HepG2 (cell line): ENCODE data around the gene FAT4. TPM values are rescaled to one million over a fixed set of nuclear protein-coding genes. Genes with fewer than 3 reads are reported as not detected.

Source experiments
- ATAC-seq: fragments of 200-7000 bp; cut with Tn5 transposase; 3 replicates; pipeline ENCODE4 v1.9.1; 2020; ENCODE audit warnings: mild to moderate bottlenecking, moderate library complexity
- BruUV-seq: library from RNA; stranded (reverse); fragments of 400-500 nt; replicated peaks from 2 replicates; lab custom pipeline; 2021; lab: Mats Ljungman, UMichigan
- CTCF ChIA-PET: fragments of 300-600 bp; formaldehyde crosslinking; extraction: SDS; loops from one replicate; lab custom pipeline; 2021; ENCODE audit warnings: low total read pairs, inconsistent platforms, low intra/inter-chr PET ratio; lab: Yijun Ruan, JAX
- POLR2A ChIA-PET: fragments of 350-600 bp; sonication (Branson Sonifier 250); formaldehyde crosslinking; loops from one replicate; lab custom pipeline; 2020; ENCODE audit warnings: antibody characterized with exemption, inconsistent platforms; lab: Yijun Ruan, JAX
- DNase-seq: peaks from one replicate; pipeline ENCODE4 v3.0.0-alpha.2; 2015; ENCODE audit warnings: low spot score
- FAIRE-seq: peaks from 3 replicates; lab custom pipeline; 2011; peaks lifted over from hg19 to GRCh38; lab: Jason Lieb, UNC
- H2AFZ ChIP-seq: one replicate; pipeline ENCODE4 v1.6.1; 2011; ENCODE audit warnings: low read length, inconsistent platforms
- H3K27ac ChIP-seq: fragments of 300-600 bp; 3 replicates; pipeline ENCODE4 v1.8.0; 2011; ENCODE audit warnings: mixed run types, mild to moderate bottlenecking, mixed read lengths, low read length, inconsistent platforms; ENCODE audit not compliant: insufficient read depth; ENCODE audit errors: extremely low read length
- H3K27me3 ChIP-seq, 2 experiments: fragments of 200-600 bp in 1 of 2; 2 replicates in 1 of 2; 3 replicates in 1 of 2; pipeline versions ENCODE4 v1.6.0 to v1.8.0; 2011; ENCODE audit warnings: low read length in 2 of 2, mild to moderate bottlenecking in 2 of 2, moderate library complexity in 2 of 2, inconsistent platforms in 1 of 2; ENCODE audit not compliant: insufficient read depth in 2 of 2, control insufficient read depth in 1 of 2
- H3K36me3 ChIP-seq, 2 experiments: fragments of 200-600 bp in 1 of 2; replicated peaks in 1 of 2; 2 replicates in 1 of 2; 3 replicates in 1 of 2; pipeline versions ENCODE4 v1.5.1 to v1.8.0; 2011; ENCODE audit warnings: low read length in 2 of 2, inconsistent platforms in 1 of 2; ENCODE audit not compliant: insufficient read depth in 2 of 2, control insufficient read depth in 1 of 2
- H3K4me1 ChIP-seq: 2 replicates; pipeline ENCODE4 v1.5.1; 2012; ENCODE audit warnings: low read length, inconsistent platforms; ENCODE audit not compliant: insufficient read depth
- H3K4me2 ChIP-seq: 2 replicates; pipeline ENCODE4 v1.6.0; 2011; ENCODE audit warnings: low read depth, low read length, inconsistent platforms
- H3K4me3 ChIP-seq, 3 experiments: fragments of 200-600 bp in 1 of 3; sonication (generic), shearing (Covaris generic) in 1 of 3; replicated peaks in 1 of 3; 2 replicates each; pipeline ENCODE4 v1.5.1; 2011 to 2016; ENCODE audit warnings: low read length in 3 of 3, inconsistent platforms in 2 of 3, low read depth in 2 of 3, mild to moderate bottlenecking in 2 of 3, control low read depth in 1 of 3, mixed read lengths in 1 of 3; ENCODE audit not compliant: insufficient read depth in 1 of 3
- H3K79me2 ChIP-seq: one replicate; pipeline ENCODE4 v1.6.1; 2011; ENCODE audit warnings: low read length, inconsistent platforms; ENCODE audit not compliant: insufficient read depth
- H3K9ac ChIP-seq: 2 replicates; pipeline ENCODE4 v1.6.0; 2011; ENCODE audit warnings: mild to moderate bottlenecking, low read depth, low read length, inconsistent platforms; ENCODE audit not compliant: insufficient read depth
- H3K9me3 ChIP-seq: 2 replicates; pipeline ENCODE4 v1.5.1; 2012; ENCODE audit warnings: mild to moderate bottlenecking, low read length
- H4K20me1 ChIP-seq: 2 replicates; pipeline ENCODE4 v1.6.0; 2011; ENCODE audit warnings: inconsistent platforms, mild to moderate bottlenecking, low read length, moderate library complexity; ENCODE audit not compliant: insufficient read depth
- ETV5 ChIP-seq: IDR thresholded peaks from 2 replicates; pipeline ENCODE4 v1.6.1; 2018; ENCODE audit warnings: missing biosample characterization, missing genetic modification reagents, inconsistent platforms, borderline replicate concordance
- GABPA ChIP-seq, 2 experiments: IDR thresholded peaks; 2 replicates each; pipeline ENCODE4 v1.6.1; 2011 to 2016; ENCODE audit warnings: low read depth in 2 of 2, low read length in 1 of 2, missing biosample characterization in 1 of 2, missing genetic modification characterization in 1 of 2
- HIC2 ChIP-seq: sonication (generic); formaldehyde crosslinking; IDR thresholded peaks from 2 replicates; pipeline ENCODE4 v1.9.0; 2022; ENCODE audit warnings: low read depth, missing genetic modification reagents
- HNF1A ChIP-seq, 2 experiments: sonication (generic) in 1 of 2; formaldehyde crosslinking in 1 of 2; IDR thresholded peaks; 2 replicates each; pipeline versions ENCODE4 v1.4.0 to v1.6.1; 2016 to 2020; ENCODE audit warnings: borderline replicate concordance in 1 of 2, low read depth in 1 of 2, mild to moderate bottlenecking in 1 of 2, missing genetic modification reagents in 1 of 2
- NFATC3 ChIP-seq: sonication (generic); formaldehyde crosslinking; IDR thresholded peaks from 2 replicates; pipeline ENCODE4 v1.5.1; 2020; ENCODE audit warnings: mild to moderate bottlenecking, missing genetic modification reagents
- NPAS2 ChIP-seq: sonication (generic); formaldehyde crosslinking; IDR thresholded peaks from 2 replicates; pipeline ENCODE4 v1.8.0; 2022; ENCODE audit warnings: mild to moderate bottlenecking, missing genetic modification reagents, borderline replicate concordance
- REPIN1 ChIP-seq: sonication (generic); formaldehyde crosslinking; IDR thresholded peaks from 2 replicates; pipeline ENCODE4 v1.8.0; 2022; ENCODE audit warnings: missing genetic modification reagents, low read depth, mild to moderate bottlenecking, borderline replicate concordance
- SMARCC2 ChIP-seq: fragments of 450-650 bp; IDR thresholded peaks from 2 replicates; pipeline ENCODE4 v1.6.1; 2017; ENCODE audit warnings: antibody characterized with exemption, mild to moderate bottlenecking
- SRSF4 ChIP-seq: fragments of 200-400 bp; formaldehyde crosslinking; IDR thresholded peaks from one replicate; pipeline ENCODE4 v1.6.1; 2018; ENCODE audit warnings: mild to moderate bottlenecking, low read depth, low read length, moderate library complexity; ENCODE audit not compliant: poor library complexity, severe bottlenecking
- ZBTB43 ChIP-seq: sonication (generic); formaldehyde crosslinking; conservative IDR thresholded peaks from 2 replicates; pipeline ENCODE4 v1.4.0; 2020; ENCODE audit warnings: missing genetic modification reagents
- ZFP41 ChIP-seq: sonication (generic); formaldehyde crosslinking; IDR thresholded peaks from 2 replicates; pipeline ENCODE4 v1.4.0; 2020; ENCODE audit warnings: mild to moderate bottlenecking, missing genetic modification reagents, borderline replicate concordance
- ZNF567 ChIP-seq: sonication (generic); formaldehyde crosslinking; IDR thresholded peaks from 2 replicates; pipeline ENCODE4 v1.8.1; 2023; ENCODE audit warnings: mild to moderate bottlenecking, missing genetic modification reagents, borderline replicate concordance
- ZNF749 ChIP-seq: sonication (generic); formaldehyde crosslinking; IDR thresholded peaks from 2 replicates; pipeline ENCODE4 v1.8.0; 2022; ENCODE audit warnings: mild to moderate bottlenecking, missing genetic modification reagents, moderate library complexity, borderline replicate concordance
- WGBS: methylation state at CpG from one replicate; pipeline ENCODE4 v1.1.6; 2017; ENCODE audit warnings: low lambda C conversion rate; 5-methylcytosine and 5-hydroxymethylcytosine counted together
- in situ Hi-C: cut with HindIII; loops from 2 replicates; pipeline ENCODE4 v1.10.0; 2017; ENCODE audit warnings: low pct_unique_long_range_greater_than_20kb; ENCODE audit not compliant: extremely low pct_ligation_motif_present
- intact Hi-C: fragments of 100-400 bp; cut with micrococcal nuclease; formaldehyde crosslinking; loops from one replicate; pipeline ENCODE4 v1.10.0; 2022; ENCODE audit not compliant: unreplicated experiment
- polyA plus RNA-seq, 8 experiments: library from polyadenylated mRNA; depleted of rRNA in 3 of 8; stranded (reverse) in 7 of 8; unstranded in 1 of 8; fragments of >200 nt; fragmentation: Illumina TruSeq in 4 of 8; extraction: Trizol in 4 of 8; gene quantifications; 2 replicates each; pipeline versions ENCODE4 v1.2.1 to v1.2.3, GENCODE V29; 2011 to 2016; ENCODE audit warnings: low read depth in 4 of 8, missing spikeins in 1 of 8, mixed read lengths in 1 of 8; ENCODE audit not compliant: insufficient read depth in 1 of 8
- total RNA-seq, 5 experiments: library from RNA; depleted of rRNA; stranded (reverse); fragments of >200 nt; fragmentation: Illumina TruSeq; extraction: Trizol; gene quantifications; 2 replicates each; pipeline ENCODE4 v1.2.3, GENCODE V29; 2016; ENCODE audit warnings: low read depth in 1 of 5
- TF ChIP-seq, protein P1 (sequence below): sonication (generic); formaldehyde crosslinking; IDR thresholded peaks from 2 replicates; pipeline ENCODE4 v1.4.0; 2020; ENCODE audit warnings: missing genetic modification reagents

Gene FAT4
- total and polyA plus RNA-seq, 2 of the 13 experiments (the other 11 are each of a cell fraction or from before 2014, with no cell fraction given) = 0.27 to 1.2 TPM

DNA sequence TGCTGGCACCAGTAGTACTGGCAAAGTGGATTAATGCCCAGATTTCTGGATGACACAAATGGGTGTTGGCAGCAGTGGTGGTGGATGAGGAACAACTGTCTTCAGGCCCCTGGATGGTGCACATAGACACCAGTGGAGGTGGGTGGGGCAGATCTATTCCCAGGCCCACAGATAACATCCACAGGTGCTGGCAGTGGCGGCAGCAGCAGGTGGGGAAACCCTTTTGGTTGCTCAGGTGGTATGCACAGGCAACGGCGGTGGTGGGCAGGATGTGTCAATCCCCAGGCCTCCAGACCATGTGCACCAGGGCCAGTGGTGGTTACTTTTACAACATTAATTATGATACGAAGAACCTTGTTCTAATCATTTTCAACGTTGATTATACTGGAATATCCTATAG, 48.9 kb upstream of the FAT4 start:
- Histone ChIP-seq H3K36me3 (no peaks in the 10 kb centered on the region), H3K4me2 (no peak overlapping the region), H3K79me2 (no peaks in the 10 kb centered on the region)
- no peak for FAIRE-seq
- BruUV-seq = no TSS peak
- ATAC-seq = no peak
- TF ChIP-seq HNF1A (IDR thresholded peaks at IDR 0.05; ENCODE audit: low read depth) (no peak), HNF1A (CRISPR knock-in tag; IDR thresholded peaks at IDR 0.05; ENCODE audit: borderline replicate concordance) (no peak), GABPA (IDR thresholded peaks at IDR 0.05; ENCODE audit: low read depth, low read length) (no peak), GABPA (CRISPR knock-in tag; IDR thresholded peaks at IDR 0.05; ENCODE audit: low read depth) (no peak), ETV5 (CRISPR knock-in tag) (no peak), SMARCC2 (no peak), ZFP41 (no peak), NPAS2 (no peak), ZBTB43 (CRISPR knock-in tag) (no peak), ZNF567 (no peak), REPIN1 (CRISPR knock-in tag) (no peak), ZNF749 (no peak), HIC2 (CRISPR knock-in tag) (no peak), SRSF4 (no peak), NFATC3 (CRISPR knock-in tag) (no peak)
- TF ChIP-seq, protein P1, sequence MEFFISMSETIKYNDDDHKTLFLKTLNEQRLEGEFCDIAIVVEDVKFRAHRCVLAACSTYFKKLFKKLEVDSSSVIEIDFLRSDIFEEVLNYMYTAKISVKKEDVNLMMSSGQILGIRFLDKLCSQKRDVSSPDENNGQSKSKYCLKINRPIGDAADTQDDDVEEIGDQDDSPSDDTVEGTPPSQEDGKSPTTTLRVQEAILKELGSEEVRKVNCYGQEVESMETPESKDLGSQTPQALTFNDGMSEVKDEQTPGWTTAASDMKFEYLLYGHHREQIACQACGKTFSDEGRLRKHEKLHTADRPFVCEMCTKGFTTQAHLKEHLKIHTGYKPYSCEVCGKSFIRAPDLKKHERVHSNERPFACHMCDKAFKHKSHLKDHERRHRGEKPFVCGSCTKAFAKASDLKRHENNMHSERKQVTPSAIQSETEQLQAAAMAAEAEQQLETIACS (CRISPR knock-in tag) = no peak
- TF ChIP-seq, all 625 proteins: peak for 0
- Histone ChIP-seq H3K27me3 (no peaks in the 10 kb centered on the region), H3K4me3 (no peak overlapping the region), H3K4me1 (no peaks in the 10 kb centered on the region), H3K9ac (no peak overlapping the region), H3K9me3 (no peaks in the 10 kb centered on the region), H3K27ac (no peak overlapping the region), H4K20me1 (no peaks in the 10 kb centered on the region), H2AFZ (no peak overlapping the region)
- in situ Hi-C loops = no loop called here
- ChIA-PET CTCF (no interaction called here), POLR2A (no interaction called here)
- 2% methylated on average over 4 of the region's 5 CpGs for WGBS
- intact Hi-C loops = no loop called here
- no peak for DNase-seq
